Lower leg skin (tissue), 3 donors: ENCODE data around the gene CCDC15.

Source experiments
- CTCF ChIP-seq, 3 donors: fragments of 450-650 bp; IDR thresholded peaks; one replicate each; pipeline ENCODE4 v1.5.1; 2016; ENCODE audit warnings: antibody characterized with exemption in 3 of 3, mild to moderate bottlenecking in 3 of 3, moderate library complexity in 2 of 3
- POLR2A ChIP-seq, 2 donors: fragments of 450-650 bp; IDR thresholded peaks; one replicate each; pipeline ENCODE4 v1.6.1; 2016 to 2017; ENCODE audit warnings: antibody characterized with exemption in 2 of 2, mild to moderate bottlenecking in 1 of 2, moderate library complexity in 1 of 2

GRCh38 chr11:125001079-125001778, 47.2 kb downstream of the CCDC15 start:
- TF ChIP-seq CTCF (IDR thresholded peaks at IDR 0.05) (no peak), POLR2A (IDR thresholded peaks at IDR 0.05) (no peak)
